ENCODE data around the gene DEPP1. TPM values are rescaled to one million over a fixed set of nuclear protein-coding genes. Genes with fewer than 3 reads are reported as not detected.

The DEPP1 gene
- total RNA-seq, 1 experiment from 2014 or later, result 3.8 TPM

DNA sequence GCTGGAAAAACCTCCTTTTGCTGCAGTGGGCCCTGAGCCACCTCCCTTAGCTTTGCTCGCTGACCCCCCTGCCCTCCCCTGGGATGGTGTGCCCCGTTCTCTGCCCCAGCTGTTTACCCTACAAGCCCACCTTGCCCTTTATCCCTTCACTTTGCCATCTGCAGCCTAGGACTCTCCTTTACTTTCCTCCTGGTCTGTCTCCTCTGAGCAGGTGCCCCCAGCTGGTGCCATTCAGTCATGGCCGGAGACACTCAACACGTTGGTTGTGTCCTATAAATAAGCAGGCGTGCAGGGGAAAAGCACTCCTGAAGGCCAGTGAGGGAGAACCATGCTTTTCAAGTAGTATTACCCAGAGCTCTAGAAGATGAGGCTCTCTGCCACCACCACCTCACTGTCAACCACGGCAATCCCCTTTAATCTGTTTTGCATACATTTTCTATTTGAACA lies 12.9 kb downstream of the DEPP1 start:
- DNase-seq (ENCODE audit: low read depth, low spot score), result no peak
- no TSS peak for BruUV-seq (replicated peaks)
- Histone ChIP-seq H3K9ac (ENCODE audit: low read length) (no peak overlapping the region), H3K4me1 (ENCODE audit: control insufficient read depth in 1 of 2, insufficient read depth in 2 of 2, low read length in 2 of 2) (peaks cover 0 to 9% of the 10 kb centered on the region in 2 experiments; a peak in 1 of 4 replicates), H3K9me2 (ENCODE audit: insufficient read depth) (no peaks in the 10 kb centered on the region), H3K36me3 (ENCODE audit: control insufficient read depth in 1 of 2, insufficient read depth in 2 of 2, low read length in 2 of 2) (no peaks in the 10 kb centered on the region), H2AFZ (ENCODE audit: low read depth, low read length, poor library complexity, severe bottlenecking) (no peak overlapping the region), H3K27me3 (ENCODE audit: insufficient read depth, low read length) (no peaks in the 10 kb centered on the region), H3K4me2 (ENCODE audit: low read length) (no peak overlapping the region), H4K20me1 (ENCODE audit: insufficient read depth) (no peaks in the 10 kb centered on the region), H3K79me2 (ENCODE audit: insufficient read depth, low read length) (no peaks in the 10 kb centered on the region), H3K27ac (ENCODE audit: low read depth, low read length) (no peak overlapping the region), H3K9me3 (ENCODE audit: control insufficient read depth in 1 of 2, insufficient read depth in 1 of 2, low read depth in 1 of 2, low read length in 2 of 2) (no peaks in the 10 kb centered on the region), H3K4me3 (replicated peaks in 1 of 2; ENCODE audit: low read depth in 1 of 2, low read length in 2 of 2) (no peak overlapping the region)
- TF ChIP-seq SRF (IDR thresholded peaks at IDR 0.05; ENCODE audit: low read depth) (no peak), ELF1 (IDR thresholded peaks at IDR 0.05; ENCODE audit: borderline replicate concordance, low read depth) (no peak), SP1 (IDR thresholded peaks at IDR 0.05; ENCODE audit: low read depth) (no peak), EGR1 (IDR thresholded peaks at IDR 0.05; ENCODE audit: low read depth) (no peak), EZH2phosphoT487 (IDR thresholded peaks at IDR 0.05; ENCODE audit: borderline replicate concordance) (no peak), SIN3A (IDR thresholded peaks at IDR 0.05; ENCODE audit: low read depth) (no peak), EZH2 (IDR thresholded peaks at IDR 0.05) (no peak), ZFX (IDR thresholded peaks at IDR 0.05) (no peak)
- TF ChIP-seq, protein P1, sequence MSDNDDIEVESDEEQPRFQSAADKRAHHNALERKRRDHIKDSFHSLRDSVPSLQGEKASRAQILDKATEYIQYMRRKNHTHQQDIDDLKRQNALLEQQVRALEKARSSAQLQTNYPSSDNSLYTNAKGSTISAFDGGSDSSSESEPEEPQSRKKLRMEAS (IDR thresholded peaks at IDR 0.05), result no peak
- TF ChIP-seq, protein P2, sequence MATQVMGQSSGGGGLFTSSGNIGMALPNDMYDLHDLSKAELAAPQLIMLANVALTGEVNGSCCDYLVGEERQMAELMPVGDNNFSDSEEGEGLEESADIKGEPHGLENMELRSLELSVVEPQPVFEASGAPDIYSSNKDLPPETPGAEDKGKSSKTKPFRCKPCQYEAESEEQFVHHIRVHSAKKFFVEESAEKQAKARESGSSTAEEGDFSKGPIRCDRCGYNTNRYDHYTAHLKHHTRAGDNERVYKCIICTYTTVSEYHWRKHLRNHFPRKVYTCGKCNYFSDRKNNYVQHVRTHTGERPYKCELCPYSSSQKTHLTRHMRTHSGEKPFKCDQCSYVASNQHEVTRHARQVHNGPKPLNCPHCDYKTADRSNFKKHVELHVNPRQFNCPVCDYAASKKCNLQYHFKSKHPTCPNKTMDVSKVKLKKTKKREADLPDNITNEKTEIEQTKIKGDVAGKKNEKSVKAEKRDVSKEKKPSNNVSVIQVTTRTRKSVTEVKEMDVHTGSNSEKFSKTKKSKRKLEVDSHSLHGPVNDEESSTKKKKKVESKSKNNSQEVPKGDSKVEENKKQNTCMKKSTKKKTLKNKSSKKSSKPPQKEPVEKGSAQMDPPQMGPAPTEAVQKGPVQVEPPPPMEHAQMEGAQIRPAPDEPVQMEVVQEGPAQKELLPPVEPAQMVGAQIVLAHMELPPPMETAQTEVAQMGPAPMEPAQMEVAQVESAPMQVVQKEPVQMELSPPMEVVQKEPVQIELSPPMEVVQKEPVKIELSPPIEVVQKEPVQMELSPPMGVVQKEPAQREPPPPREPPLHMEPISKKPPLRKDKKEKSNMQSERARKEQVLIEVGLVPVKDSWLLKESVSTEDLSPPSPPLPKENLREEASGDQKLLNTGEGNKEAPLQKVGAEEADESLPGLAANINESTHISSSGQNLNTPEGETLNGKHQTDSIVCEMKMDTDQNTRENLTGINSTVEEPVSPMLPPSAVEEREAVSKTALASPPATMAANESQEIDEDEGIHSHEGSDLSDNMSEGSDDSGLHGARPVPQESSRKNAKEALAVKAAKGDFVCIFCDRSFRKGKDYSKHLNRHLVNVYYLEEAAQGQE (IDR thresholded peaks at IDR 0.05; ENCODE audit: low read depth), result no peak
- POLR2A ChIA-PET, result interaction anchor here (3.2 kb wide), 1 partner anchor 13 kb away, joined by 11 read pairs; the partner anchor contains the start of gene DEPP1
- intact Hi-C loops (cut with micrococcal nuclease), result no loop called here
- ATAC-seq, result no peak
- CTCF ChIA-PET, result interaction anchor here (1.5 kb wide), 1 partner anchor 33 kb away, joined by 4 read pairs; no protein-coding TSS in a partner anchor
- RAD21 ChIA-PET (ENCODE audit: low non-redundant PET in 1 of 2, low total read pairs in 2 of 2, uncharacterized antibody in 2 of 2, unreplicated experiment in 2 of 2), result no interaction called here
